HG03439 (cell line): Measurements from ENCODE around the gene NDUFB4.

ENCODE experiments used
- ATAC-seq: cut with Tn5 transposase; IDR thresholded peaks from one replicate; pipeline ENCODE4 v1.9.1; 2021; ENCODE audit warnings: mild to moderate bottlenecking, moderate library complexity; ENCODE audit not compliant: unreplicated experiment

The NDUFB4 gene

GRCh38 chr3:120596116-120596852 lies at the start of gene NDUFB4:
NDUFB4 (plus strand) TSS chr3:120596336; CDS start chr3:120596360, 24 bp downstream.
- peak; percentile 96 for ATAC-seq

GRCh38 chr3:120550546-120550945 lies 45.6 kb upstream of the NDUFB4 start:
- no peak for ATAC-seq

GRCh38 chr3:120552184-120553172 lies 43.7 kb upstream of the NDUFB4 start:
- ATAC-seq = no peak

- no peak for ATAC-seq
These were observed 41.1 kb upstream of the NDUFB4 start for GRCh38 chr3:120554812-120555606.

GRCh38 chr3:120555657-120556509 lies 40.3 kb upstream of the NDUFB4 start:
- no peak for ATAC-seq

GRCh38 chr3:120557115-120557514 lies 39.0 kb upstream of the NDUFB4 start:
- no peak for ATAC-seq

- ATAC-seq = peak; percentile 84
These were observed 37.3 kb upstream of the NDUFB4 start for GRCh38 chr3:120558771-120559241.

- ATAC-seq = peak; percentile 22
These were observed 36.7 kb upstream of the NDUFB4 start for GRCh38 chr3:120559242-120560061.

- no peak for ATAC-seq
These were observed 35.6 kb upstream of the NDUFB4 start for GRCh38 chr3:120560304-120561250.

- ATAC-seq = peak; percentile 50
These were observed 34.7 kb upstream of the NDUFB4 start for GRCh38 chr3:120561251-120562045.

- ATAC-seq = no peak
These were observed 32.6 kb upstream of the NDUFB4 start for GRCh38 chr3:120563356-120564022.

GRCh38 chr3:120566243-120566975 lies 29.7 kb upstream of the NDUFB4 start:
- ATAC-seq = no peak

- no peak for ATAC-seq
These were observed 28.6 kb upstream of the NDUFB4 start for GRCh38 chr3:120567370-120568201.

- no peak for ATAC-seq
These were observed 28.0 kb upstream of the NDUFB4 start for GRCh38 chr3:120568202-120568531.

GRCh38 chr3:120568598-120568997 lies 27.5 kb upstream of the NDUFB4 start:
- no peak for ATAC-seq
